OCI-LY3 (cell line): ENCODE results near the gene EML4.
"Not testable (repeated sequence)": the region's sequence is repeated elsewhere in the genome, so short reads cannot be mapped to it uniquely, and the experiment has no call there.

Experiments used
- H2AFZ ChIP-seq: fragments of 200-600, 300-600 bp; shearing (Covaris generic); 2 replicates; pipeline ENCODE4 v1.6.0; 2014; ENCODE audit warnings: antibody characterized with exemption, low read depth, low read length
- H3K27ac ChIP-seq: fragments of 200-600, 300-600 bp; sonication (generic); 2 replicates; pipeline ENCODE4 v1.5.1; 2014; ENCODE audit warnings: mild to moderate bottlenecking, low read length, moderate library complexity, mixed read lengths
- H3K27me3 ChIP-seq: fragments of 200-600, 300-600 bp; sonication (generic); 2 replicates; pipeline ENCODE4 v1.6.1; 2014; ENCODE audit warnings: low read depth, low read length, mixed read lengths
- H3K36me3 ChIP-seq: fragments of 200-600, 300-600 bp; sonication (generic); replicated peaks from 2 replicates; pipeline ENCODE3; 2014; ENCODE audit warnings: low read depth, low read length, mixed read lengths
- H3K4me1 ChIP-seq: fragments of 300-600, 200-600 bp; sonication (generic); 2 replicates; pipeline ENCODE4 v1.6.1; 2014; ENCODE audit warnings: low read length, mixed read lengths
- H3K4me2 ChIP-seq: fragments of 200-600, 300-600 bp; sonication (generic); 2 replicates; pipeline ENCODE4 v1.6.1; 2014; ENCODE audit warnings: low read length, mixed read lengths
- H3K4me3 ChIP-seq: fragments of 300-600, 200-600 bp; sonication (generic); 2 replicates; pipeline ENCODE4 v1.5.1; 2014; ENCODE audit warnings: antibody characterized with exemption, mild to moderate bottlenecking, low read length, moderate library complexity
- H3K79me2 ChIP-seq: fragments of 300-600, 200-600 bp; shearing (Covaris generic); 2 replicates; pipeline ENCODE4 v1.6.1; 2014; ENCODE audit warnings: mild to moderate bottlenecking, low read length, mixed read lengths
- H3K9ac ChIP-seq: fragments of 300-600, 200-600 bp; shearing (Covaris generic); 2 replicates; pipeline ENCODE4 v1.6.0; 2014; ENCODE audit warnings: mild to moderate bottlenecking, low read length, moderate library complexity
- H3K9me3 ChIP-seq: fragments of 200-600, 300-600 bp; shearing (Covaris generic); 2 replicates; pipeline ENCODE4 v1.6.1; 2014; ENCODE audit warnings: low read length, mixed read lengths; ENCODE audit not compliant: insufficient read depth
- H4K20me1 ChIP-seq: fragments of 200-600, 300-600 bp; sonication (generic); 2 replicates; pipeline ENCODE4 v1.6.1; 2016; ENCODE audit warnings: low read length, mixed read lengths; ENCODE audit not compliant: insufficient read depth
- EZH2phosphoT487 ChIP-seq: fragments of 200-600 bp; shearing (Covaris generic); IDR thresholded peaks from 2 replicates; pipeline ENCODE4 v1.6.1; 2018; ENCODE audit warnings: antibody characterized with exemption, mixed run types, low read depth
- TF ChIP-seq, protein P1 (sequence below): fragments of 200-600, 300-600 bp; sonication (generic); IDR thresholded peaks from 2 replicates; pipeline ENCODE4 v1.5.1; 2014; ENCODE audit warnings: antibody characterized with exemption, low read length, low read depth

EML4 gene

DNA sequence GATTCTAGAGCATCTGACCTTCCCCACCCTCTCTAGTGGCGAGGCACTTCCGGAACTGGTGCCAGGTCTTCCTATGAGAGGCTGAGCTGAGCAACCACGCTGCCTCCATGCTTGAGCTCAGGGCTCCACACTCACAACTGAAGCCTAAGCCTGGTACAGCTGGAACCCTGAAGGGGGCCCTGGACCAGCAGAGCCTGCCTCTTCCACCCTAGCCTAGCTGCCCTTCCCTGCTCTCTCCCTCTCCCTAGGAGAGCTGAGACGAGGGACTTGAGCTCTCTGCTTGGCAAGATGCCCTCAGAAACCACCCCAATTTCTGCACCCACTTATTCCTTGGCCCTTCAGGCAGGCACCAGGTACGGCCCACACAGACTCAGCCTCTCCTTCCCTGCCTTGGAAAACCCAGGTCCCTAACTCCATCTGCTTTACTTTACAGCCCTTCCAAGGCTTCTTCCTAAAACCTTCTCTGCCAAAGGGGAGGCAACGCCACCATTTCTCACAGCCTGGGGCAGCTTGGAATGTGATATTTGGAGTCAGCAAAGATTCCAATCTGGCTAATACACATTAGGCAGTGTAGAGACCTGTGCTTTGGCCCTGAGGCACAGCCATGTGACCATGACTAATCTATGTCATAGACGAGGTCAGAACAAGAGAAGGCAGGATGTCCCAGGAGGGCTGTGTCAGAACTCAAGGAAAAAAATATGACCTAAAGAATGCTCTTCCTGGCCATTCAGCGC, 173.1 kb downstream of the EML4 start:
- no peak overlapping the region for H3K9ac ChIP-seq
- peaks cover 35% of the 10 kb centered on the region for H3K79me2 ChIP-seq
- peaks cover 4% of the 10 kb centered on the region; the same call in 1 of the 2 replicates for H3K4me1 ChIP-seq
- H4K20me1 ChIP-seq: peaks cover 14% of the 10 kb centered on the region; the same call in 1 of the 2 replicates
- TF ChIP-seq, protein P1, sequence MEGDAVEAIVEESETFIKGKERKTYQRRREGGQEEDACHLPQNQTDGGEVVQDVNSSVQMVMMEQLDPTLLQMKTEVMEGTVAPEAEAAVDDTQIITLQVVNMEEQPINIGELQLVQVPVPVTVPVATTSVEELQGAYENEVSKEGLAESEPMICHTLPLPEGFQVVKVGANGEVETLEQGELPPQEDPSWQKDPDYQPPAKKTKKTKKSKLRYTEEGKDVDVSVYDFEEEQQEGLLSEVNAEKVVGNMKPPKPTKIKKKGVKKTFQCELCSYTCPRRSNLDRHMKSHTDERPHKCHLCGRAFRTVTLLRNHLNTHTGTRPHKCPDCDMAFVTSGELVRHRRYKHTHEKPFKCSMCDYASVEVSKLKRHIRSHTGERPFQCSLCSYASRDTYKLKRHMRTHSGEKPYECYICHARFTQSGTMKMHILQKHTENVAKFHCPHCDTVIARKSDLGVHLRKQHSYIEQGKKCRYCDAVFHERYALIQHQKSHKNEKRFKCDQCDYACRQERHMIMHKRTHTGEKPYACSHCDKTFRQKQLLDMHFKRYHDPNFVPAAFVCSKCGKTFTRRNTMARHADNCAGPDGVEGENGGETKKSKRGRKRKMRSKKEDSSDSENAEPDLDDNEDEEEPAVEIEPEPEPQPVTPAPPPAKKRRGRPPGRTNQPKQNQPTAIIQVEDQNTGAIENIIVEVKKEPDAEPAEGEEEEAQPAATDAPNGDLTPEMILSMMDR: no peak
- no peaks in the 10 kb centered on the region for H3K27me3 ChIP-seq
- no peaks in the 10 kb centered on the region for H3K9me3 ChIP-seq
- H3K36me3 ChIP-seq: peaks cover 13% of the 10 kb centered on the region
- H3K27ac ChIP-seq: no peak overlapping the region
- H3K4me3 ChIP-seq: no peak overlapping the region
- H3K4me2 ChIP-seq: no peak overlapping the region
- H2AFZ ChIP-seq: no peak overlapping the region

DNA sequence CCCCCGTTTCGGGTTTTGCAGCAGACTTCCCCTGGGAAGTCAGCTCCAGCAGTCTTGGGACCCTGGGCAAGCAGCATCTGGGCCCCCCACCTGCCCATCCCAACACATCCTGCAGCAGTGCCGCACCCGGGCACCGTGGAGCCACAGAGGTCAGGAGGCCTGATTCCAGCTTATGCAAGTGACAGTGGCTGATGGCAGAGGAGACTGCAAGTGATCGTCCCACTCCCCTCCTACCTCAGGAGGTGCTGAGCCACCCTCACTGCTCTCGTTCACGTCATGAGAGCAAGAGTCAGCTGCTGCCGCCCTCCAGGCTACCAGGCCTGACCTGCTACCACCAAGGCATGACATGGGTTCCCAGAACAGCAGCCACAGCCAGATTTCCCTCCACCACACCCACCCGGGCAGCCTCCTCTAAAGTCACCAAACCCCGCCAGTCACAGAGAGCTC, 173.7 kb downstream of the EML4 start:
- Histone ChIP-seq H3K27me3 (no peaks in the 10 kb centered on the region), H3K9ac (no peak overlapping the region), H3K27ac (no peak overlapping the region), H3K36me3 (peaks cover 11% of the 10 kb centered on the region), H3K9me3 (no peaks in the 10 kb centered on the region), H2AFZ (no peak overlapping the region), H3K79me2 (peaks cover 41% of the 10 kb centered on the region), H4K20me1 (peaks cover 14% of the 10 kb centered on the region; the same call in 1 of the 2 replicates), H3K4me1 (peaks cover 4% of the 10 kb centered on the region; the same call in 1 of the 2 replicates), H3K4me2 (no peak overlapping the region), H3K4me3 (no peak overlapping the region)
- no peak for TF ChIP-seq EZH2phosphoT487
- TF ChIP-seq, protein P1: no peak

DNA sequence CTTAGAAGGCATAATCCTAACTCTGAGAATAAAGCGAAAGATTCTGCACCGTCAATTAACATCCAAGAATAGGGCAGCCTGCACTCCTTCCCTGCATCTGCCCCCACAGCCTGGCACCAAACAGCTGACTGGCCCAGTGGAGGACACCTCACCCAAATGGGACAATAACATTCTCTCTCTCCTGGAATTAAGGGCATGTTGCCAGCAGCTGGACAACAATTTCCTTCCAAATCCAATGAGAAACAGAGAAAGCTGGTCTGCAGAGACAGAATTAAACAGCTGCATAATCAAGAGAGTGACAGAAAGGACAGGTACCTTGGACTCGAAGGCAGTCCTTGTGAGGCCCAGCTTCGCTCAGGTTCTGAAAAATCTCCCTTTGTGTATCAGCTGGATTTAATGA, 176.8 kb downstream of the EML4 start:
- Histone ChIP-seq H3K4me3 (no peak overlapping the region), H2AFZ (no peak overlapping the region), H3K9ac (no peak overlapping the region), H3K4me2 (no peak overlapping the region), H3K27ac (no peak overlapping the region), H3K79me2 (peaks cover 49% of the 10 kb centered on the region), H4K20me1 (peaks cover 6% of the 10 kb centered on the region; the same call in 1 of the 2 replicates), H3K36me3 (peaks cover 24% of the 10 kb centered on the region), H3K27me3 (no peaks in the 10 kb centered on the region), H3K9me3 (no peaks in the 10 kb centered on the region), H3K4me1 (peaks cover 4% of the 10 kb centered on the region; the same call in 1 of the 2 replicates)
- TF ChIP-seq, protein P1: no peak
- TF ChIP-seq EZH2phosphoT487: no peak

DNA sequence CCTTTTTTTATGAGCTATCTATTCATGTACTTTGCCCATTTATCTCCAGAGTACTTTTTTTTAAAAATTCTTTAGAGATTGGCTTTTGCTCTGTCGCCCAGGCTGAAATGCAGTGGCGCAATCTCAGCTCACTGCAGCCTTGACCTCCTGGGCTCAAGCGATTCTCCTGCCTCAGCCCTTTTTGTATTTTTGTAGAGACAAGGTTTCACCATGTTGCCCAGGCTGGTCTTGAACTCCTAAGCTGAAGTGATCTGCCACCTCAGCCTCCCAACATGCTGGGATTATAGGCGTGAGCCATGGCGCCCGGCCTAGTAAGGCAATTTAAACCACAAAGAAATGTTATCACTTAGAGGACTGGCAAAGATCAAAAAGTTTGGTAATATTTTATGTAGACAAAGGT, 177.7 kb downstream of the EML4 start:
- not testable (repeated sequence) for H3K9ac ChIP-seq, H2AFZ ChIP-seq, H3K4me3 ChIP-seq, H3K9me3 ChIP-seq, H3K27me3 ChIP-seq, H3K4me2 ChIP-seq, H4K20me1 ChIP-seq, H3K27ac ChIP-seq, H3K4me1 ChIP-seq
- peaks cover 30% of the 10 kb centered on the region for H3K36me3 ChIP-seq
- H3K79me2 ChIP-seq: peaks cover 51% of the 10 kb centered on the region

DNA sequence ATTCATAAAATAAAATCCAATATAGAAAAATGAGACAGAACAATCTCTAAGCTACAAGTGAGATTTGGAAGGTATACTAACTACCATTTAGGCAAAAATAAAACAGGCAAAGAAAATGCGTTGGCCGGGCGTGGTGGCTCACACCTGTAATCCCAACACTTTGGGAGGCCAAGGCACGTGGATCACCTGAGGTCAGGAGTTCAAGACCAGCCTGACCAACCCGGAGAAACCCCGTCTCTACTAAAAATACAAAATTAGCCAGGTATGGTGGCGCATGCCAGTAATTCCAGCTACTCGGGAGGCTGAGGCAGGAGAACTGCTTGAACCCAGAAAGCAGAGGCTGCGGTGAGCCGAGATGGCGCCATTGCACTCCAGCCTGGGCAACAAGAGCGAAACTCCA, 178.4 kb downstream of the EML4 start:
- not testable (repeated sequence) for H3K4me1 ChIP-seq, H3K4me2 ChIP-seq, H4K20me1 ChIP-seq, H3K4me3 ChIP-seq, H2AFZ ChIP-seq, H3K27ac ChIP-seq, H3K9me3 ChIP-seq, H3K27me3 ChIP-seq, H3K9ac ChIP-seq
- Histone ChIP-seq H3K36me3 (peaks cover 34% of the 10 kb centered on the region), H3K79me2 (peaks cover 55% of the 10 kb centered on the region)
